T-helper 1 cell treated with Interleukin-12 subunit alpha and Interleukin-12 subunit beta and Interleukin-4 antibody, amounts not matched to agents 30 μg/mL and 1 μg/mL, for 36 hours (primary cell): ENCODE data around the gene SELENOW.
"Not testable (repeated sequence)": the region's sequence is repeated elsewhere in the genome, so short reads cannot be mapped to it uniquely, and the experiment has no call there.

Experiments used
- H3K27ac Mint-ChIP-seq: one replicate; pipeline ENCODE4 v1.8.0; 2021; ENCODE audit warnings: mild to moderate bottlenecking, mixed read lengths
- H3K27me3 Mint-ChIP-seq: one replicate; pipeline ENCODE4 v1.8.0; 2021; ENCODE audit warnings: low read depth, mixed read lengths
- H3K36me3 Mint-ChIP-seq: one replicate; pipeline ENCODE4 v1.8.0; 2021; ENCODE audit warnings: low read depth, mixed read lengths
- H3K4me1 Mint-ChIP-seq: one replicate; pipeline ENCODE4 v1.8.0; 2021; ENCODE audit warnings: low read depth, mixed read lengths
- H3K4me3 Mint-ChIP-seq: one replicate; pipeline ENCODE4 v1.8.0; 2021; ENCODE audit warnings: mild to moderate bottlenecking, moderate library complexity, mixed read lengths
- H3K9me3 Mint-ChIP-seq: one replicate; pipeline ENCODE4 v1.8.0; 2021; ENCODE audit warnings: mixed read lengths

Gene SELENOW

GRCh38 chr19:47765523-47766358 is 12.8 kb upstream of the SELENOW start:
- Mint-ChIP-seq H3K4me3 (no peak overlapping the region), H3K27ac (no peak overlapping the region), H3K4me1 (no peaks in the 10 kb centered on the region), H3K36me3 (no peaks in the 10 kb centered on the region), H3K9me3 (no peaks in the 10 kb centered on the region), H3K27me3 (no peaks in the 10 kb centered on the region)

GRCh38 chr19:47766359-47766620 is 12.2 kb upstream of the SELENOW start:
- H3K9me3 Mint-ChIP-seq = no peaks in the 10 kb centered on the region
- no peak overlapping the region for H3K27ac Mint-ChIP-seq
- H3K27me3 Mint-ChIP-seq = no peaks in the 10 kb centered on the region
- H3K4me1 Mint-ChIP-seq = no peaks in the 10 kb centered on the region
- H3K36me3 Mint-ChIP-seq = no peaks in the 10 kb centered on the region
- no peak overlapping the region for H3K4me3 Mint-ChIP-seq

- Mint-ChIP-seq H3K36me3 (no peaks in the 10 kb centered on the region), H3K4me3 (no peak overlapping the region), H3K4me1 (no peaks in the 10 kb centered on the region), H3K27ac (no peak overlapping the region), H3K9me3 (no peaks in the 10 kb centered on the region), H3K27me3 (no peaks in the 10 kb centered on the region)
Measured at GRCh38 chr19:47766670-47767069, 11.8 kb upstream of the SELENOW start.

GRCh38 chr19:47767349-47767748 is 11.2 kb upstream of the SELENOW start:
- no peaks in the 10 kb centered on the region for H3K27me3 Mint-ChIP-seq
- H3K4me1 Mint-ChIP-seq = no peaks in the 10 kb centered on the region
- H3K4me3 Mint-ChIP-seq = no peak overlapping the region
- H3K36me3 Mint-ChIP-seq = no peaks in the 10 kb centered on the region
- H3K9me3 Mint-ChIP-seq = no peaks in the 10 kb centered on the region
- H3K27ac Mint-ChIP-seq = no peak overlapping the region

GRCh38 chr19:47768604-47769003 is 9.9 kb upstream of the SELENOW start:
- H3K27me3 Mint-ChIP-seq = no peaks in the 10 kb centered on the region
- H3K4me1 Mint-ChIP-seq = no peaks in the 10 kb centered on the region
- H3K27ac Mint-ChIP-seq = no peak overlapping the region
- H3K4me3 Mint-ChIP-seq = no peak overlapping the region
- no peaks in the 10 kb centered on the region for H3K9me3 Mint-ChIP-seq
- no peaks in the 10 kb centered on the region for H3K36me3 Mint-ChIP-seq

- no peaks in the 10 kb centered on the region for H3K9me3 Mint-ChIP-seq
- H3K27ac Mint-ChIP-seq = no peak overlapping the region
- no peaks in the 10 kb centered on the region for H3K27me3 Mint-ChIP-seq
- no peaks in the 10 kb centered on the region for H3K36me3 Mint-ChIP-seq
- H3K4me1 Mint-ChIP-seq = no peaks in the 10 kb centered on the region
- H3K4me3 Mint-ChIP-seq = no peak overlapping the region
Measured at GRCh38 chr19:47769534-47769933, 9.0 kb upstream of the SELENOW start.

GRCh38 chr19:47771291-47771690 is 7.2 kb upstream of the SELENOW start:
- not testable (repeated sequence) for H3K27ac Mint-ChIP-seq, H3K36me3 Mint-ChIP-seq, H3K4me1 Mint-ChIP-seq, H3K9me3 Mint-ChIP-seq, H3K27me3 Mint-ChIP-seq, H3K4me3 Mint-ChIP-seq

- Mint-ChIP-seq H3K27me3 (no peaks in the 10 kb centered on the region), H3K9me3 (no peaks in the 10 kb centered on the region), H3K4me1 (peaks cover 20% of the 10 kb centered on the region), H3K27ac (no peak overlapping the region), H3K4me3 (peak overlapping the region; percentile 9), H3K36me3 (peaks cover 5% of the 10 kb centered on the region)
Measured at GRCh38 chr19:47776568-47776967, 1.9 kb upstream of the SELENOW start.

- Mint-ChIP-seq H3K4me1 (peaks cover 21% of the 10 kb centered on the region), H3K4me3 (peak overlapping the region; percentile 97), H3K27ac (peak overlapping the region; percentile 92), H3K36me3 (peaks cover 12% of the 10 kb centered on the region)
- H3K9me3 Mint-ChIP-seq, H3K27me3 Mint-ChIP-seq: not testable (repeated sequence)
Measured at GRCh38 chr19:47777245-47778048, 1.1 kb upstream of the SELENOW start.

- peaks cover 23% of the 10 kb centered on the region for H3K4me1 Mint-ChIP-seq
- no peaks in the 10 kb centered on the region for H3K27me3 Mint-ChIP-seq
- peak overlapping the region; percentile 97 for H3K4me3 Mint-ChIP-seq
- H3K27ac Mint-ChIP-seq = peak overlapping the region; percentile 92
- peaks cover 17% of the 10 kb centered on the region for H3K36me3 Mint-ChIP-seq
- H3K9me3 Mint-ChIP-seq = no peaks in the 10 kb centered on the region
Measured at GRCh38 chr19:47778954-47779351, 450 bp downstream of the SELENOW start.

- H3K9me3 Mint-ChIP-seq = no peaks in the 10 kb centered on the region
- no peaks in the 10 kb centered on the region for H3K27me3 Mint-ChIP-seq
- H3K36me3 Mint-ChIP-seq = peaks cover 23% of the 10 kb centered on the region
- H3K27ac Mint-ChIP-seq = peak overlapping the region; percentile 92
- H3K4me3 Mint-ChIP-seq = peak overlapping the region; percentile 97
- peaks cover 23% of the 10 kb centered on the region for H3K4me1 Mint-ChIP-seq
Measured at GRCh38 chr19:47779524-47780214, 1.2 kb downstream of the SELENOW start.

GRCh38 chr19:47780215-47780551 is 1.7 kb downstream of the SELENOW start:
- peaks cover 23% of the 10 kb centered on the region for H3K4me1 Mint-ChIP-seq
- H3K27me3 Mint-ChIP-seq = no peaks in the 10 kb centered on the region
- no peaks in the 10 kb centered on the region for H3K9me3 Mint-ChIP-seq
- peak overlapping the region; percentile 97 for H3K4me3 Mint-ChIP-seq
- peak overlapping the region; percentile 74 for H3K27ac Mint-ChIP-seq
- H3K36me3 Mint-ChIP-seq = peaks cover 23% of the 10 kb centered on the region

- Mint-ChIP-seq H3K36me3 (peaks cover 25% of the 10 kb centered on the region), H3K4me3 (no peak overlapping the region), H3K9me3 (no peaks in the 10 kb centered on the region), H3K27ac (peak overlapping the region; percentile 52), H3K4me1 (peaks cover 23% of the 10 kb centered on the region), H3K27me3 (no peaks in the 10 kb centered on the region)
Measured at GRCh38 chr19:47781590-47782262, 3.2 kb downstream of the SELENOW start.

GRCh38 chr19:47786566-47786965 is 8.1 kb downstream of the SELENOW start:
- Mint-ChIP-seq H3K36me3 (peaks cover 20% of the 10 kb centered on the region), H3K27ac (no peak overlapping the region), H3K27me3 (no peaks in the 10 kb centered on the region), H3K9me3 (no peaks in the 10 kb centered on the region), H3K4me3 (no peak overlapping the region), H3K4me1 (peaks cover 4% of the 10 kb centered on the region)
